B cell (primary cell): Measurements from ENCODE around the gene MBP. TPM values are rescaled to one million over a fixed set of nuclear protein-coding genes. Genes with fewer than 3 reads are reported as not detected.

ENCODE experiments used
- ATAC-seq: fragments of 200-7000 bp; cut with Tn5 transposase; one replicate; pipeline ENCODE4 v1.10.0; 2021; ENCODE audit warnings: low read depth, mild to moderate bottlenecking, moderate number of reproducible peaks, moderate library complexity
- CTCF ChIA-PET: fragments of 350-600 bp; sonication (Branson Sonifier 250); formaldehyde crosslinking; loops from one replicate; lab custom pipeline; 2021; ENCODE audit warnings: antibody characterized with exemption, inconsistent platforms; lab: Charles Lee
- POLR2A ChIA-PET: fragments of 350-600 bp; sonication (Branson Sonifier 250); formaldehyde crosslinking; loops from one replicate; lab custom pipeline; 2021; ENCODE audit warnings: antibody characterized with exemption; lab: Charles Lee
- DNase-seq: peaks from one replicate; pipeline ENCODE4 v3.0.0; 2013
- H2AFZ ChIP-seq: 2 replicates; pipeline ENCODE4 v1.6.1; 2012; ENCODE audit warnings: mild to moderate bottlenecking, low read depth, low read length; ENCODE audit not compliant: insufficient read depth, poor library complexity, severe bottlenecking
- H3K27ac ChIP-seq, 2 donors: 1 replicate in 1 of 2; 2 replicates in 1 of 2; pipeline ENCODE4 v1.5.1; 2012 to 2013; ENCODE audit warnings: low read length in 2 of 2, mild to moderate bottlenecking in 2 of 2, moderate library complexity in 1 of 2
- H3K27me3 ChIP-seq, 4 experiments: fragments of 200-600 bp in 1 of 4; sonication (generic) in 1 of 4; replicated peaks in 1 of 4; 1 replicate in 2 of 4; 2 replicates in 2 of 4; pipeline versions ENCODE4 v1.6.1 to v1.7.0; 2013 to 2016; ENCODE audit warnings: low read length in 3 of 4, mild to moderate bottlenecking in 2 of 4, mixed read lengths in 1 of 4, moderate library complexity in 1 of 4; ENCODE audit not compliant: insufficient read depth in 4 of 4, control insufficient read depth in 3 of 4; ENCODE audit errors: control extremely low read depth in 1 of 4
- H3K36me3 ChIP-seq, 2 experiments: replicated peaks in 1 of 2; 1 replicate in 1 of 2; 2 replicates in 1 of 2; pipeline versions ENCODE4 v1.6.1 to v1.7.1; 2013; ENCODE audit warnings: low read length in 1 of 2; ENCODE audit not compliant: insufficient read depth in 2 of 2, control insufficient read depth in 1 of 2; ENCODE audit errors: control extremely low read depth in 1 of 2, extremely low read depth in 1 of 2
- H3K4me1 ChIP-seq, 2 donors: fragments of 200-600 bp in 1 of 2; sonication (generic) in 1 of 2; 1 replicate in 1 of 2; 2 replicates in 1 of 2; pipeline versions ENCODE4 v1.5.1 to v1.6.1; 2013 to 2017; ENCODE audit warnings: low read length in 2 of 2; ENCODE audit not compliant: control insufficient read depth in 2 of 2, insufficient read depth in 2 of 2
- H3K4me2 ChIP-seq: replicated peaks from 2 replicates; pipeline ENCODE3; 2012; ENCODE audit warnings: mild to moderate bottlenecking, low read depth, low read length; ENCODE audit not compliant: poor library complexity, severe bottlenecking
- H3K4me3 ChIP-seq, 5 experiments: fragments of 200-600 bp in 1 of 5; sonication (generic) in 1 of 5; 1 replicate in 3 of 5; 2 replicates in 2 of 5; pipeline versions ENCODE4 v1.5.1 to v1.7.0; 2011 to 2016; ENCODE audit warnings: low read length in 4 of 5, mild to moderate bottlenecking in 4 of 5, low read depth in 2 of 5, control low read depth in 1 of 5, moderate library complexity in 1 of 5; ENCODE audit not compliant: insufficient read depth in 1 of 5; ENCODE audit errors: control extremely low read depth in 1 of 5, extremely low read depth in 1 of 5
- H3K79me2 ChIP-seq: fragments of 200-600 bp; sonication (generic); one replicate; pipeline ENCODE4 v1.6.0; 2016; ENCODE audit warnings: low read length; ENCODE audit not compliant: control insufficient read depth, insufficient read depth
- H3K9ac ChIP-seq: fragments of 200-600 bp; sonication (generic); 2 replicates; pipeline ENCODE4 v1.6.1; 2017; ENCODE audit warnings: mild to moderate bottlenecking, low read length, moderate library complexity
- H3K9me3 ChIP-seq, 3 donors: one replicate each; pipeline versions ENCODE4 v1.6.1 to v1.7.1; 2013; ENCODE audit warnings: low read length in 2 of 3; ENCODE audit not compliant: control insufficient read depth in 2 of 3, insufficient read depth in 1 of 3; ENCODE audit errors: control extremely low read depth in 1 of 3
- H4K20me1 ChIP-seq: 2 replicates; pipeline ENCODE4 v1.6.0; 2012; ENCODE audit warnings: mild to moderate bottlenecking, low read length; ENCODE audit not compliant: insufficient read depth, control insufficient read depth, poor library complexity, severe bottlenecking
- H3K27ac Mint-ChIP-seq: one replicate; pipeline ENCODE4 v1.8.0; 2021; ENCODE audit warnings: mixed read lengths
- H3K27me3 Mint-ChIP-seq: one replicate; pipeline ENCODE4 v1.8.0; 2021; ENCODE audit warnings: mixed read lengths
- H3K4me1 Mint-ChIP-seq: one replicate; pipeline ENCODE4 v1.8.0; 2021; ENCODE audit warnings: mixed read lengths
- H3K4me3 Mint-ChIP-seq: one replicate; pipeline ENCODE4 v1.8.0; 2021; ENCODE audit warnings: mixed read lengths
- H3K9me3 Mint-ChIP-seq: one replicate; pipeline ENCODE4 v1.8.0; 2022; ENCODE audit warnings: mixed read lengths; ENCODE audit not compliant: insufficient read depth
- CTCF ChIP-seq: fragments of 200-600 bp; IDR thresholded peaks from one replicate; pipeline ENCODE4 v1.8.0; 2022; ENCODE audit warnings: antibody characterized with exemption, mild to moderate bottlenecking
- EZH2 ChIP-seq: IDR thresholded peaks from 2 replicates; pipeline ENCODE4 v1.6.1; 2012; ENCODE audit warnings: borderline replicate concordance, low read depth, mild to moderate bottlenecking, moderate library complexity, low read length; ENCODE audit not compliant: insufficient read depth, poor library complexity, severe bottlenecking
- WGBS: methylation state at CpG from one replicate; pipeline ENCODE4 v1.1.5; 2013; ENCODE audit warnings: missing lambda C conversion rate; ENCODE audit not compliant: insufficient coverage; 5-methylcytosine and 5-hydroxymethylcytosine counted together
- intact Hi-C: fragments of 100-400 bp; cut with micrococcal nuclease; formaldehyde crosslinking; loops from one replicate; pipeline ENCODE4 v1.10.0; 2022
- polyA plus RNA-seq: library from polyadenylated mRNA; depleted of rRNA; stranded (reverse); fragments of >200 nt; gene quantifications from 2 replicates; pipeline ENCODE4 v1.2.3, GENCODE V29; 2012
- total RNA-seq, 2 donors: library from RNA; stranded (reverse); fragments of 120-200 nt in 1 of 2; gene quantifications; 1 replicate in 1 of 2; 2 replicates in 1 of 2; pipeline versions ENCODE4 v1.2.3 to v1.2.4, GENCODE V29; 2013 to 2022

Gene MBP
- total and polyA plus RNA-seq, 2 donors (not counting 1 experiment from before 2014, with no cell fraction given), result 30.1 to 192 TPM

- Histone ChIP-seq H3K9me3 (peaks cover 0 to 4% (median 0%) of the 10 kb centered on the region in 3 donors), H3K27ac (no peak overlapping the region), H4K20me1 (peaks cover 68% of the 10 kb centered on the region), H3K27me3 (no peaks in the 10 kb centered on the region), H2AFZ (no peak overlapping the region), H3K4me2 (no peak overlapping the region), H3K4me3 (no peak overlapping the region), H3K9ac (no peak overlapping the region), H3K4me1 (peaks cover 41 to 43% of the 10 kb centered on the region in 2 donors), H3K79me2 (peaks cover 66% of the 10 kb centered on the region), H3K36me3 (peaks cover 0 to 31% of the 10 kb centered on the region in 2 experiments)
- 94% methylated on average over 10 of the region's 14 CpGs for WGBS
- H3K4me1 Mint-ChIP-seq, result peaks cover 61% of the 10 kb centered on the region
- ATAC-seq (no peak), DNase-seq (no peak)
- peak overlapping the region; percentile 3 for H3K27ac Mint-ChIP-seq
- H3K4me3 Mint-ChIP-seq, result no peak overlapping the region
- TF ChIP-seq EZH2, result no peak
- TF ChIP-seq CTCF, result no peak
- H3K9me3 Mint-ChIP-seq, result no peaks in the 10 kb centered on the region
- ChIA-PET CTCF (interaction anchor here (1.7 kb wide), 1 partner anchor 20 kb away, joined by 4 read pairs; no protein-coding TSS in a partner anchor), POLR2A (interaction anchor here (1.0 kb wide), 1 partner anchor 46 kb away, joined by 3 read pairs; no protein-coding TSS in a partner anchor)
- H3K27me3 Mint-ChIP-seq, result no peaks in the 10 kb centered on the region
- intact Hi-C loops, result no loop called here
Observed at GRCh38 chr18:77110936-77111335, 21.6 kb downstream of the MBP start.

GRCh38 chr18:77110400-77110799, 22.2 kb downstream of the MBP start:
- no peak for ATAC-seq
- Histone ChIP-seq H3K9me3 (peaks cover 0 to 4% (median 0%) of the 10 kb centered on the region in 3 donors), H3K79me2 (peaks cover 67% of the 10 kb centered on the region), H2AFZ (no peak overlapping the region), H3K4me1 (peaks cover 45 to 47% of the 10 kb centered on the region in 2 donors), H4K20me1 (peaks cover 63% of the 10 kb centered on the region), H3K9ac (no peak overlapping the region), H3K4me2 (no peak overlapping the region), H3K27me3 (no peaks in the 10 kb centered on the region), H3K27ac (no peak overlapping the region), H3K4me3 (no peak overlapping the region), H3K36me3 (peaks cover 0 to 31% of the 10 kb centered on the region in 2 experiments)
- intact Hi-C loops, result no loop called here
- ChIA-PET CTCF (interaction anchor here (1.7 kb wide), 1 partner anchor 20 kb away, joined by 4 read pairs; no protein-coding TSS in a partner anchor), POLR2A (interaction anchor here (1.0 kb wide), 1 partner anchor 45 kb away, joined by 3 read pairs; no protein-coding TSS in a partner anchor)
- no peak for TF ChIP-seq CTCF
- no peak for TF ChIP-seq EZH2
- no peaks in the 10 kb centered on the region for H3K27me3 Mint-ChIP-seq
- peak overlapping the region; percentile 66 for H3K27ac Mint-ChIP-seq
- no peaks in the 10 kb centered on the region for H3K9me3 Mint-ChIP-seq
- DNase-seq, result no peak
- no CpG with 5 or more reads among the region's 3 CpGs for WGBS
- H3K4me3 Mint-ChIP-seq, result no peak overlapping the region
- H3K4me1 Mint-ChIP-seq, result peaks cover 64% of the 10 kb centered on the region
